Measurements from ENCODE around the gene TBC1D22A.
"Not testable (repeated sequence)": the region's sequence is repeated elsewhere in the genome, so short reads cannot be mapped to it uniquely, and the experiment has no call there.

GRCh38 chr22:47167921-47168320 is 405.5 kb downstream of the TBC1D22A start:
- not testable (repeated sequence) for TF ChIP-seq CTCF, POLR2A (IDR thresholded peaks at IDR 0.05)
